Measurements from ENCODE around the gene FRMD3. TPM values are rescaled to one million over a fixed set of nuclear protein-coding genes. Genes with fewer than 3 reads are reported as not detected.

FRMD3 gene
- total and polyA plus RNA-seq, 4 experiments from 2014 or later, result 0.22 to 1.3 (median 1.1) TPM; not detected in 1

- Histone ChIP-seq H3K4me3 (ENCODE audit: low read length in 2 of 2) (no peak overlapping the region), H3K27ac (ENCODE audit: low read depth, low read length) (no peak overlapping the region), H3K36me3 (ENCODE audit: insufficient read depth, low read length) (no peaks in the 10 kb centered on the region), H3K27me3 (ENCODE audit: insufficient read depth, low read length) (no peaks in the 10 kb centered on the region), H3K9me3 (ENCODE audit: control insufficient read depth in 1 of 2, low read length in 2 of 2) (no peaks in the 10 kb centered on the region), H3K4me1 (ENCODE audit: insufficient read depth, low read length) (no peaks in the 10 kb centered on the region)
- CTCF ChIA-PET (ENCODE audit: partially characterized antibody), result interaction anchor here (0.6 to 1.3 kb wide), 2 partner anchors 8 to 189 kb away, joined by 3 to 4 read pairs; no protein-coding TSS in a partner anchor
- peaks cover 0 to 1% (median 0%) of the 10 kb centered on the region in 4 donors for H3K4me1 Mint-ChIP-seq
- POLR2A ChIA-PET (ENCODE audit: partially characterized antibody), result no interaction called here
- H3K36me3 Mint-ChIP-seq, result peaks cover 3 to 11% of the 10 kb centered on the region in 2 donors
- no peak overlapping the region for H3K27ac Mint-ChIP-seq
- no peaks in the 10 kb centered on the region for H3K9me3 Mint-ChIP-seq
- H3K4me3 Mint-ChIP-seq, result no peak overlapping the region
- H3K27me3 Mint-ChIP-seq, result no peaks in the 10 kb centered on the region
- no peak for DNase-seq
- intact Hi-C loops (cut with micrococcal nuclease), result no loop called here
Observed at GRCh38 chr9:83342006-83342405, 196.2 kb downstream of the FRMD3 start.

- Mint-ChIP-seq H3K9me3 (no peaks in the 10 kb centered on the region), H3K4me3 (no peak overlapping the region), H3K36me3 (peaks cover 3 to 11% of the 10 kb centered on the region in 2 donors), H3K4me1 (peaks cover 0 to 5% (median 2%) of the 10 kb centered on the region in 4 donors), H3K27ac (no peak overlapping the region), H3K27me3 (no peaks in the 10 kb centered on the region)
- Histone ChIP-seq H3K4me3 (ENCODE audit: low read length in 2 of 2) (no peak overlapping the region), H3K9me3 (ENCODE audit: control insufficient read depth in 1 of 2, low read length in 2 of 2) (no peaks in the 10 kb centered on the region), H3K36me3 (ENCODE audit: insufficient read depth, low read length) (no peaks in the 10 kb centered on the region), H3K27me3 (ENCODE audit: insufficient read depth, low read length) (no peaks in the 10 kb centered on the region), H3K4me1 (ENCODE audit: insufficient read depth, low read length) (no peaks in the 10 kb centered on the region), H3K27ac (ENCODE audit: low read depth, low read length) (no peak overlapping the region)
- ChIA-PET POLR2A (ENCODE audit: partially characterized antibody) (no interaction called here), CTCF (ENCODE audit: partially characterized antibody) (no interaction called here)
- DNase-seq, result no peak
- intact Hi-C loops (cut with micrococcal nuclease), result no loop called here
Observed at GRCh38 chr9:83340451-83340850, 197.8 kb downstream of the FRMD3 start.

DNA sequence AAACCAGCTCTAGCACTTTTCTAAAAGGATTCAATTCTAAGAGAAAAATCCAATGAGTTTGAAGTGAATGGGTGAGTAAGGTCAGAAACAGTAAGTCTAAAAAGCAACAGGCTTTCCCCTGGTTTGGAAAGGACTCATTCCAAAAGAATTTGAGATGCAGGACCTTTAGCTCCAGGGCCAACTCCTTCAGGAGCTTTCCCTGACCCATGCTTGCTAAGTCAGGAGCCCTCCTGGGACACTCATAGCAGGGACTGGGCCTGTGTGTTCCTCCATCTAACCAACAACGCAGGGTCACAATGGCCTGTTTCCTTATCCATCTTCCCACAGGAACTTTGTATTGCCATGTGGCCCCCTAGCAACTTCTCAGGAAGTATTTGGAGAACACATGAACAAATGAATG, 198.8 kb downstream of the FRMD3 start:
- Histone ChIP-seq H3K27ac (ENCODE audit: low read depth, low read length) (no peak overlapping the region), H3K9me3 (ENCODE audit: control insufficient read depth in 1 of 2, low read length in 2 of 2) (no peaks in the 10 kb centered on the region), H3K4me1 (ENCODE audit: insufficient read depth, low read length) (no peaks in the 10 kb centered on the region), H3K4me3 (ENCODE audit: low read length in 2 of 2) (no peak overlapping the region), H3K36me3 (ENCODE audit: insufficient read depth, low read length) (no peaks in the 10 kb centered on the region), H3K27me3 (ENCODE audit: insufficient read depth, low read length) (no peaks in the 10 kb centered on the region)
- no peak overlapping the region for H3K27ac Mint-ChIP-seq
- ChIA-PET POLR2A (ENCODE audit: partially characterized antibody) (no interaction called here), CTCF (ENCODE audit: partially characterized antibody) (no interaction called here)
- peaks cover 3 to 11% of the 10 kb centered on the region in 2 donors for H3K36me3 Mint-ChIP-seq
- H3K27me3 Mint-ChIP-seq, result no peaks in the 10 kb centered on the region
- H3K4me3 Mint-ChIP-seq, result no peak overlapping the region
- DNase-seq, result no peak
- H3K4me1 Mint-ChIP-seq, result peaks cover 0 to 5% (median 2%) of the 10 kb centered on the region in 4 donors
- H3K9me3 Mint-ChIP-seq, result no peaks in the 10 kb centered on the region
- intact Hi-C loops (cut with micrococcal nuclease), result no loop called here

GRCh38 chr9:83336706-83337105, 201.5 kb downstream of the FRMD3 start:
- H3K4me1 Mint-ChIP-seq, result peaks cover 0 to 5% (median 2%) of the 10 kb centered on the region in 4 donors
- H3K4me1 ChIP-seq (ENCODE audit: insufficient read depth, low read length), result no peaks in the 10 kb centered on the region
- H3K27me3 ChIP-seq (ENCODE audit: insufficient read depth, low read length), result no peaks in the 10 kb centered on the region
- H3K9me3 ChIP-seq (ENCODE audit: control insufficient read depth in 1 of 2, low read length in 2 of 2), result no peaks in the 10 kb centered on the region
- DNase-seq, result no peak
- ChIA-PET POLR2A (ENCODE audit: partially characterized antibody) (no interaction called here), CTCF (ENCODE audit: partially characterized antibody) (interaction anchor here (1.1 to 3.8 kb wide), 4 partner anchors 9 to 576 kb away, joined by 3 to 38 read pairs (median 8); no protein-coding TSS in a partner anchor)
- H3K36me3 ChIP-seq (ENCODE audit: insufficient read depth, low read length), result no peaks in the 10 kb centered on the region
- no peak overlapping the region for H3K27ac ChIP-seq (ENCODE audit: low read depth, low read length)
- H3K36me3 Mint-ChIP-seq, result peaks cover 0 to 5% of the 10 kb centered on the region in 2 donors
- no peaks in the 10 kb centered on the region for H3K27me3 Mint-ChIP-seq
- no peak overlapping the region for H3K4me3 Mint-ChIP-seq
- intact Hi-C loops (cut with micrococcal nuclease), result no loop called here
- H3K9me3 Mint-ChIP-seq, result no peaks in the 10 kb centered on the region
- no peak overlapping the region for H3K27ac Mint-ChIP-seq
- H3K4me3 ChIP-seq (ENCODE audit: low read length in 2 of 2), result no peak overlapping the region

DNA sequence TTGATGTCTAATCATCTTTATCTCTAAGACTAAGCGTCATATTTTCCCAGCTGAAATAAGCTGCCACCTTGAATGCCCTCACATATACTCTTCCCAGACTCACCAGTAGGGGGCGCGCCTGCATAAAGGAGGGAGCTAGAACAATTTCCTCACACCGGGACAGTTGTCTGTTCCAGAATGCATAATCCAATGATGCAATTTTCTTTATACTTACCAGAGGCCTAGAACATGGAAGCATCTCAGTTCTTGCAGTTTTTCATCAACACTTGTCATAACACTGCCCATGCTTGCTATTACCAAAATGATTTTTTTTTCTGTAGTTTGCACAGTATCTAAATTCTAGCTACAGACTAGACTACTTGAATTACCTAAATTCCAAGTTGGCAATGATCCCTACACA, 203.9 kb downstream of the FRMD3 start:
- CTCF ChIA-PET (ENCODE audit: partially characterized antibody), result interaction anchor here (0.7 to 3.8 kb wide), 19 partner anchors 7 to 586 kb away, joined by 3 to 38 read pairs (median 7); no protein-coding TSS in a partner anchor
- no peak overlapping the region for H3K4me3 Mint-ChIP-seq

DNA sequence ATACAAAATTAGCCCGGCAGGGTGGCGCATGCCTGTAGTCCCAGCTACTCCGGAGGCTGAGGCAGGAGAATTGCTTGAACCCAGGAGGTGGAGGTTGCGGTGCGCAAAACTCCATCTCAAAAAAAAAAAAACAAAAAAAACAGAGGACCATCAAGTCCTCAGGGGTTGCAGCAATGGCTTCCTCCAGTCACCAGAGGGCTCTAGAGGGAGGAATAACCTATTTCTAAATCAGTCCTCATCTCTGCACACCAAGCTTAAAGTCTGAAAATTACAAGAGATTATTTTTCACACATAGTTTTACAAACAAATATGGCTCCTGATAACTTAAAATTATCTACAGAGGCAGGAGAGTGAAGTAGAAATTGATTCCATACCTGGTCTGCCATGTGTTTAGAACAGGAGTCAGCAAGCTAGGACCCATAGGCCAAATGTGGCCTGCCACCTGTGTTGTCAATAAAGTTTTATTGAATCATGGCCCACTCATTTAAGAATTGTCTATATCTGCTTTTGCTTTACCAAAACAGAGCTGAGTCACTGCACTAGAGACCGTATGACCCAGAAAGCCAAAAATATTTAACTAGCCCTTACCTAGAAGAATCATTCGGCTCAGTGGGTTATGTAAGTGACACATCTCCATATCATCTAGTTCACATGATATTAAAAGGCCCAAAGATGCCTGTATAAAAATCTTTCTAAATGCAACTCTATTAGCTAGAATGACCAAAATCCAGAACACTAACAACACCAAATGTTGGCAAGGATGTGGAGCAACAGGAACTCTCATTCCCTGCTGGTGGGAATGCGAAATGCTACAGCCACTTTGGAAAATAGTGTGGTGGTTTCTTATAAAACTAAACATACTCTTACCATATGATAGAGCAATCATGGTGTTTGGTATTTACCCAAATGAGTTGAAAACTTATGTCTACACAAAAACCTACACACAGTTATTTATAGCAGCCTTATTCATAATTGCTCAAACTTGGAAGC, 207.7 kb downstream of the FRMD3 start:
- Histone ChIP-seq H3K27me3 (ENCODE audit: insufficient read depth, low read length) (no peaks in the 10 kb centered on the region), H3K27ac (ENCODE audit: low read depth, low read length) (no peak overlapping the region), H3K36me3 (ENCODE audit: insufficient read depth, low read length) (no peaks in the 10 kb centered on the region), H3K4me3 (ENCODE audit: low read length in 2 of 2) (no peak overlapping the region), H3K9me3 (ENCODE audit: control insufficient read depth in 1 of 2, low read length in 2 of 2) (no peaks in the 10 kb centered on the region), H3K4me1 (ENCODE audit: insufficient read depth, low read length) (no peaks in the 10 kb centered on the region)
- Mint-ChIP-seq H3K4me1 (no peaks in the 10 kb centered on the region), H3K36me3 (peaks cover 0 to 4% of the 10 kb centered on the region in 2 donors), H3K27ac (no peak overlapping the region), H3K4me3 (no peak overlapping the region), H3K27me3 (no peaks in the 10 kb centered on the region), H3K9me3 (no peaks in the 10 kb centered on the region)
- CTCF ChIA-PET (ENCODE audit: partially characterized antibody), result interaction anchor here (0.8 to 1.5 kb wide), 2 partner anchors 8 to 580 kb away, joined by 3 to 5 read pairs; no protein-coding TSS in a partner anchor
- no peak for DNase-seq
- intact Hi-C loops (cut with micrococcal nuclease), result no loop called here
- POLR2A ChIA-PET (ENCODE audit: partially characterized antibody), result no interaction called here

More for the DNA sequence above, 203.9 kb downstream of the FRMD3 start:
- no peak overlapping the region for H3K4me3 ChIP-seq (ENCODE audit: low read length in 2 of 2)
- intact Hi-C loops (cut with micrococcal nuclease), result no loop called here
- no peak overlapping the region for H3K27ac Mint-ChIP-seq
- H3K27me3 ChIP-seq (ENCODE audit: insufficient read depth, low read length), result no peaks in the 10 kb centered on the region
- H3K4me1 ChIP-seq (ENCODE audit: insufficient read depth, low read length), result no peaks in the 10 kb centered on the region
- no peaks in the 10 kb centered on the region for H3K36me3 ChIP-seq (ENCODE audit: insufficient read depth, low read length)
- no peaks in the 10 kb centered on the region for H3K36me3 Mint-ChIP-seq
- no peaks in the 10 kb centered on the region for H3K27me3 Mint-ChIP-seq
- peak; percentile 39 to 48 (median 43) for DNase-seq
- H3K4me1 Mint-ChIP-seq, result peaks cover 0 to 5% (median 2%) of the 10 kb centered on the region in 4 donors
- POLR2A ChIA-PET (ENCODE audit: partially characterized antibody), result no interaction called here
- no peaks in the 10 kb centered on the region for H3K9me3 Mint-ChIP-seq
- H3K9me3 ChIP-seq (ENCODE audit: control insufficient read depth in 1 of 2, low read length in 2 of 2), result no peaks in the 10 kb centered on the region
- H3K27ac ChIP-seq (ENCODE audit: low read depth, low read length), result no peak overlapping the region

DNA sequence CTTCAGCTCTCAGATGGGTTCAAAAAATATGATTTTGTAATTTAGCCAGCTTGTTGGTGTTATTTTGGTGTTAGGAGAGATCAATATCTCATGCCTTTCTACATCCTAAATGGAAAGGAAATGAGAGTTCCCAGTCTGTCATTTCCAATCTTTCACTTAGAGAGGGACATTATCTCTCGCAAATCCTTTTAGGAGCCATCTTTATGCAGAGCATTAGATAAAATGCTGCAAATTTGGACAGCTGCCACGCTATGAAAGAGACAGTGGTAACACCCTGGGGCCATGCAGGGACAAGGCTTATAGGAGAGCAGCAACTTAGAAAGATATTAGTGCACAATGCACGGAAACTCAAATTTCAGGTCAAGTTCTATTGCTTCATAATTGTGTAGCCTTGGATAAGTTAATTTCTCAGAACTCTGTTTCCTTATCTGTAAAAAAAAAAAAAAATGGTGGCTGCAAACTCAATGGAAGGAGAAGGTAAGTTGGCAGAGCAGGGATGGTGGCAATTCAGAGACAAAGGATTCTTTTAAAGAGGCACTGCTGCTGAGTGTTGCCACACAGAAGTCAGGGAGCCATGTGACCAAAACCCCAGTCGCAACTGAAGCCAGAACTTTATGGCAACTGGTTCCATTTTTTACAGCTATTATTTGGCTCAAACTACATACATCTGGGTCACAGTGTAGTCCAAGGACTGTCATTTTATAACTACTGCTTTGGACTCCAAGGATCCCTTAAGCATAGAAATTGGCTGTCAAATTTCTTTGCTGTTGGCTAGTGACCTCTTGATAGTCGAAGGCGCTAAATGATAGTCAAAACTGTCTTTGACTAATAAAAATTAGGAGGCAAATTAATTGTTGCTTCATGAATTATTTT, 210.2 kb downstream of the FRMD3 start:
- Histone ChIP-seq H3K9me3 (ENCODE audit: control insufficient read depth in 1 of 2, low read length in 2 of 2) (no peaks in the 10 kb centered on the region), H3K4me1 (ENCODE audit: insufficient read depth, low read length) (no peaks in the 10 kb centered on the region), H3K27ac (ENCODE audit: low read depth, low read length) (no peak overlapping the region), H3K36me3 (ENCODE audit: insufficient read depth, low read length) (no peaks in the 10 kb centered on the region), H3K4me3 (ENCODE audit: low read length in 2 of 2) (no peak overlapping the region), H3K27me3 (ENCODE audit: insufficient read depth, low read length) (no peaks in the 10 kb centered on the region)
- CTCF ChIA-PET (ENCODE audit: partially characterized antibody), result no interaction called here
- Mint-ChIP-seq H3K27me3 (no peaks in the 10 kb centered on the region), H3K4me3 (no peak overlapping the region), H3K27ac (peak overlapping the region in 1 of 7 donors; percentile 31), H3K4me1 (no peaks in the 10 kb centered on the region), H3K36me3 (peaks cover 0 to 4% of the 10 kb centered on the region in 2 donors), H3K9me3 (peaks cover 0 to 9% (median 1%) of the 10 kb centered on the region in 8 donors)
- POLR2A ChIA-PET (ENCODE audit: partially characterized antibody), result interaction anchor here (0.6 kb wide), 1 partner anchor 37 kb away, joined by 4 read pairs; no protein-coding TSS in a partner anchor
- no peak for DNase-seq
- intact Hi-C loops (cut with micrococcal nuclease), result no loop called here

Measured in CD4-positive, alpha-beta memory T cell (primary cell).